ENCODE data around the gene SKAP1.
"Not testable (repeated sequence)": the region's sequence is repeated elsewhere in the genome, so short reads cannot be mapped to it uniquely, and the experiment has no call there.

The SKAP1 gene

GRCh38 chr17:48317732-48318131 is 112.3 kb downstream of the SKAP1 start:
- DNase-seq: no peak

GRCh38 chr17:48314716-48315115 is 115.3 kb downstream of the SKAP1 start:
- DNase-seq: no peak

GRCh38 chr17:48313096-48313755 is 116.8 kb downstream of the SKAP1 start:
- no peak for DNase-seq

- DNase-seq: no peak
These were observed 118.7 kb downstream of the SKAP1 start for GRCh38 chr17:48311324-48311723.

- DNase-seq: no peak
These were observed 119.2 kb downstream of the SKAP1 start for GRCh38 chr17:48310748-48311213.

GRCh38 chr17:48308581-48308980 is 121.4 kb downstream of the SKAP1 start:
- no peak for DNase-seq

- peak; percentile 31 to 60 for DNase-seq
These were observed 122.1 kb downstream of the SKAP1 start for GRCh38 chr17:48307814-48308411.

GRCh38 chr17:48307255-48307654 is 122.8 kb downstream of the SKAP1 start:
- no peak for DNase-seq

GRCh38 chr17:48301002-48301401 is 129.0 kb downstream of the SKAP1 start:
- no peak for DNase-seq

GRCh38 chr17:48299760-48300159 is 130.3 kb downstream of the SKAP1 start:
- DNase-seq: no peak

- DNase-seq: no peak
These were observed 132.2 kb downstream of the SKAP1 start for GRCh38 chr17:48297825-48298224.

- DNase-seq: no peak
These were observed 133.6 kb downstream of the SKAP1 start for GRCh38 chr17:48296453-48296852.

- peak; percentile 43 to 65 for DNase-seq
These were observed 134.4 kb downstream of the SKAP1 start for GRCh38 chr17:48295362-48296288.

- peak; percentile 24 to 32 for DNase-seq
These were observed 135.1 kb downstream of the SKAP1 start for GRCh38 chr17:48294806-48295361.

GRCh38 chr17:48294020-48294805 is 135.8 kb downstream of the SKAP1 start:
- DNase-seq: no peak

- DNase-seq: no peak
These were observed 136.5 kb downstream of the SKAP1 start for GRCh38 chr17:48293319-48294019.

- DNase-seq: no peak
These were observed 139.6 kb downstream of the SKAP1 start for GRCh38 chr17:48290378-48290777.

GRCh38 chr17:48286917-48287316 is 143.1 kb downstream of the SKAP1 start:
- not testable (repeated sequence) for DNase-seq

GRCh38 chr17:48285614-48286013 is 144.4 kb downstream of the SKAP1 start:
- DNase-seq: no peak

GRCh38 chr17:48283907-48284306 is 146.1 kb downstream of the SKAP1 start:
- no peak for DNase-seq

- no peak for DNase-seq
These were observed 146.6 kb downstream of the SKAP1 start for GRCh38 chr17:48283411-48283810.

GRCh38 chr17:48282303-48282702 is 147.7 kb downstream of the SKAP1 start:
- DNase-seq: no peak

Measured in inflammatory macrophage (primary cell).